AG04450 (cell line): ENCODE results near the gene GGCT. TPM values are rescaled to one million over a fixed set of nuclear protein-coding genes. Genes with fewer than 3 reads are reported as not detected.

Source experiments
- CTCF ChIA-PET: fragments of 300-600, 350-600 bp; formaldehyde crosslinking; extraction: SDS; loops from one replicate; lab custom pipeline; 2022; ENCODE audit warnings: antibody characterized with exemption, inconsistent platforms; lab: Charles Lee
- POLR2A ChIA-PET: fragments of 350-600 bp; formaldehyde crosslinking; extraction: SDS; loops from one replicate; lab custom pipeline; 2021; ENCODE audit warnings: antibody characterized with exemption, inconsistent platforms; lab: Yijun Ruan, JAX
- DNase-seq: peaks from one replicate; pipeline ENCODE4 v3.0.0-alpha.2; 2011; ENCODE audit warnings: low read depth, low spot score
- H3K27ac ChIP-seq: one replicate; pipeline ENCODE4 v1.5.1; 2012; ENCODE audit warnings: low read depth, low read length, control low read depth
- H3K27me3 ChIP-seq: one replicate; pipeline ENCODE4 v1.6.0; 2012; ENCODE audit warnings: low read length; ENCODE audit not compliant: control insufficient read depth, insufficient read depth
- H3K4me3 ChIP-seq: 2 replicates; pipeline ENCODE4 v1.5.1; 2011; ENCODE audit warnings: mild to moderate bottlenecking, low read depth, low read length, control low read depth
- H3K9me3 ChIP-seq: 2 replicates; pipeline ENCODE4 v1.5.1; 2012; ENCODE audit warnings: low read length; ENCODE audit not compliant: control insufficient read depth, insufficient read depth
- polyA plus RNA-seq: library from polyadenylated mRNA; depleted of rRNA; stranded (reverse); fragments of >200 nt; gene quantifications from 2 replicates; pipeline ENCODE4 v1.2.3, GENCODE V29; 2011
- TF ChIP-seq, protein P1 (sequence below): IDR thresholded peaks from 2 replicates; pipeline ENCODE4 v1.5.1; 2011; ENCODE audit warnings: low read depth, low read length, control low read depth, inconsistent platforms

The GGCT gene
- polyA plus RNA-seq, 1 experiment, result 24.4 TPM

DNA sequence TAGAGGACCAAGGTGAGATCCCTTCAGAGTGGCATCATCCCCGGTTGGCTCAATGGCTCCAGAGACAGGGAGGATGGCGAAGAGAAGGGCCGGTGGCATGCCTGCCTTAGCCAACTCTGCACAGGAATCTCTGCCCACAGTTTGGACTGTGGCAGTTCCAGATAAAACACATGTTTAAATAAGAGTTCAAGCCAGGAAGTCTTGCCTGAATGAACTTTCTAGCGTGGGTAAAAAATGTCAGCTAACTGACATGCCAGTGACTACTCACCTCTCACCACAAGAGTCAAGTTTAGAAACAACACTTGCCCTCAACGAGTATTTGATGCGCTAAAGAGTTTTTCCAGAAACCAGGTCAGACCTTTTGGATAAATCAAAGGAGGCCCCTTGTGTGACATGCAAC, 29.0 kb downstream of the GGCT start:
- no peaks in the 10 kb centered on the region for H3K9me3 ChIP-seq
- no peak overlapping the region for H3K4me3 ChIP-seq
- DNase-seq, result no peak
- TF ChIP-seq, protein P1, sequence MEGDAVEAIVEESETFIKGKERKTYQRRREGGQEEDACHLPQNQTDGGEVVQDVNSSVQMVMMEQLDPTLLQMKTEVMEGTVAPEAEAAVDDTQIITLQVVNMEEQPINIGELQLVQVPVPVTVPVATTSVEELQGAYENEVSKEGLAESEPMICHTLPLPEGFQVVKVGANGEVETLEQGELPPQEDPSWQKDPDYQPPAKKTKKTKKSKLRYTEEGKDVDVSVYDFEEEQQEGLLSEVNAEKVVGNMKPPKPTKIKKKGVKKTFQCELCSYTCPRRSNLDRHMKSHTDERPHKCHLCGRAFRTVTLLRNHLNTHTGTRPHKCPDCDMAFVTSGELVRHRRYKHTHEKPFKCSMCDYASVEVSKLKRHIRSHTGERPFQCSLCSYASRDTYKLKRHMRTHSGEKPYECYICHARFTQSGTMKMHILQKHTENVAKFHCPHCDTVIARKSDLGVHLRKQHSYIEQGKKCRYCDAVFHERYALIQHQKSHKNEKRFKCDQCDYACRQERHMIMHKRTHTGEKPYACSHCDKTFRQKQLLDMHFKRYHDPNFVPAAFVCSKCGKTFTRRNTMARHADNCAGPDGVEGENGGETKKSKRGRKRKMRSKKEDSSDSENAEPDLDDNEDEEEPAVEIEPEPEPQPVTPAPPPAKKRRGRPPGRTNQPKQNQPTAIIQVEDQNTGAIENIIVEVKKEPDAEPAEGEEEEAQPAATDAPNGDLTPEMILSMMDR, result no peak
- no peak overlapping the region for H3K27ac ChIP-seq
- POLR2A ChIA-PET, result no interaction called here
- CTCF ChIA-PET, result no interaction called here
- H3K27me3 ChIP-seq, result no peaks in the 10 kb centered on the region

DNA sequence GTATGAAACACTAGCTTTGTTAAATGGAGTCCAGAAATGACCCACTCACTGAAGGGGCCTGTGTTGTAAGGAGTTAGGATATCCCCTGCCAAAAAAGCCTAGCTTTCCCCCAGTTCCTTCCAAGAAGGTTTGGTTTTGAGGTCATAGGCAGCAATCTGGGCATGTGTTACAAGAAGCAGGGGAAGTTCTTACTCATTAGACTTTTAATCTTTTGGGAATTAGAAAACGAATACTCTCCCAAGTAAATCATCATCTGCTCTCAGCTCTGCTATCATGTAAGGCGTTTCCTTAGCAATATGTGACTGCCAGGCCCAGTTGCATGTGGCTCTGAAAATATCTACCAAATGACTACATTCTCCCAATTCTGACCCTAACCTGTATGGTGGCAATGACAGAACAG, 29.7 kb downstream of the GGCT start:
- no peak overlapping the region for H3K27ac ChIP-seq
- H3K27me3 ChIP-seq, result no peaks in the 10 kb centered on the region
- POLR2A ChIA-PET, result no interaction called here
- CTCF ChIA-PET, result no interaction called here
- TF ChIP-seq, protein P1, result no peak
- DNase-seq, result no peak
- no peaks in the 10 kb centered on the region for H3K9me3 ChIP-seq
- no peak overlapping the region for H3K4me3 ChIP-seq

DNA sequence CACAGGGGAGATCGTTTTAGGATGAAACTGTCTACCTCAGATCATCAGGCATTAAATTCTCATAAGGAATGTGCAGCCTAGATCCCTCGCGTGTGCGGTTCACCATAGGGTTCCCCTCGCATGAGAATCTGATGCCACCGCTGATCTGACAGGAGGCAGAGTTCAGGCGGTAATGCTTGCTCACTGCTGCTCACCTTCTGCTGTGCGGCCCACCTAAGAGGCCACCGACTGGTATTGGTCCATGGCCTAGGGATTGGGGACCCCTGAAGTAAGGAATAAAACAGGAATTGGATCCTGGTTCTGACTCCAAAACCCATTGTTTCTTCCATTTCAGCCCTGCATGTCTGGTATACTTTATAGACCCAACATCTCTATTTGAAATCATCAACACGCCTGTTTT, 30.1 kb downstream of the GGCT start:
- TF ChIP-seq, protein P1, result no peak
- Histone ChIP-seq H3K27ac (no peak overlapping the region), H3K27me3 (no peaks in the 10 kb centered on the region), H3K9me3 (no peaks in the 10 kb centered on the region), H3K4me3 (no peak overlapping the region)
- DNase-seq, result no peak
- POLR2A ChIA-PET, result no interaction called here
- CTCF ChIA-PET, result no interaction called here

DNA sequence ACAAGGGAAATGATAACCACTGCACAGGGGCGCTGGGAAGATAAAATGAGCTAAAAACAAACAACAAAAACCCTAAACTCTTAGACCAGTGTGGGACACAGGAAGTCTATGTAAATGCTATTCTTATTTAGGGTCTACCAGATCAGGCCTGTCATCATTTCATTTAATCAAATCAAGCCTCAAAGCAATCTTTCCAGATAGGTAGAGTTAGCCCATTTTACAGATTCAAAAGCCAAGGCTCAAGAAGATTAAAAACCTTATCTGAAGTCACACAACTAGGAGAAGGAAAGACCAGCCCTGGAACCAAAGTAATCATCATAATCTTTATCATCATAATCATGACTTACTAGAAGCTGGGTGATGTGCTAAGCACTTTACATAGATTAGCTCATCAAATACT, 30.7 kb downstream of the GGCT start:
- no peak overlapping the region for H3K4me3 ChIP-seq
- ChIA-PET POLR2A (no interaction called here), CTCF (interaction anchor here (1.3 kb wide), 1 partner anchor 60 kb away, joined by 3 read pairs; no protein-coding TSS in a partner anchor)
- TF ChIP-seq, protein P1, result no peak
- H3K9me3 ChIP-seq, result no peaks in the 10 kb centered on the region
- no peaks in the 10 kb centered on the region for H3K27me3 ChIP-seq
- DNase-seq, result no peak
- no peak overlapping the region for H3K27ac ChIP-seq

DNA sequence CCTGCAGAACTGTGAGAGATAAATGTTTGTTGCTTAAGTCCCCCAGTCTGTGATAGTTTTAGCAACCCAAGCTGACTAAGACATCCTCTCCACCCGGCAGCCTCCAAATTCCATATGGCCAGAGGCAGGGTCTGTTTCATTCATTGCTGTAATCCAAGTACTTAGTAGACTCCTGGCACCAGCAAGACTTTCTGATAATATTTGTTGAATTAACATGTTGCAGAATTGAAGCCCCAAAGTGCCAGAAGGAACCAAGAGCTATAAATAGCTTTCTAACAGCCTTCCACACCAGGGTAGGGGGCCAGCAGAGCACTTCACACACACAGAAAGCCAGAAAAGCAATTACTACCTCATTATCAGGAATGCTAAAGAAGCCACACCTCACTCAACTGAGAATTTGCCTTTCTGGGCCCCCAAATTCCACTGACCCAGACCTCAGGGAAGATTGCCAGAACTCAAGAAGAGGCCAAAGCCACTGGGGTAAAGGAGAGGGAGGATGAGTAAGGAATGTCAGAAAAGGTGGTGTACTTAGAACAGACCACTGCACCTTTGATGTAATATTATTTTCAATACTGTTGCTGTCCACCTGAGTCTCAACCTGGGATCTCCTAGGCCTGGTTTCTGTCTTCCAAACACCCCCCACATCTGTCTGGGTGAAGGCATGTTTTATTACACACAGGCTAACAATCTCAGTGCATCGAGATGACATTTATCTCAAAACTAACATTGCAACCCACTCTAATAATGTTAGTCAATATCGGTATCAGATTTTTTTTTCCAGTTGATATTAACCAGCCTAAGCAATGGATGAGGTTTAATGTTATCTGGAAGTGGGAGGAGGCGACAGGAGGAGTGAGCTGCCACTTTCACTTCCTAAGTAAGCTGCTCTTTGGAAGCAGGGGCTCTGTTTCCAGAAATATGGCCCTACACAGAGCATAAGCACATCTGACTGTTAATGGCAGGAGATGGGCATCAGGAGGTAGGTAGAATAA, 31.5 kb downstream of the GGCT start:
- Histone ChIP-seq H3K27ac (no peak overlapping the region), H3K27me3 (no peaks in the 10 kb centered on the region), H3K9me3 (no peaks in the 10 kb centered on the region), H3K4me3 (no peak overlapping the region)
- TF ChIP-seq, protein P1, result no peak
- CTCF ChIA-PET, result interaction anchor here (1.3 to 2.0 kb wide), 2 partner anchors 37 to 60 kb away, joined by 3 to 6 read pairs; no protein-coding TSS in a partner anchor
- no peak for DNase-seq
- POLR2A ChIA-PET, result no interaction called here
